Transverse colon (tissue), 4 donors: ENCODE results near the gene SCTR. TPM values are rescaled to one million over a fixed set of nuclear protein-coding genes. Genes with fewer than 3 reads are reported as not detected.

Experiments
- DNase-seq: peaks from one replicate; pipeline ENCODE4 v3.0.0-alpha.2; 2019
- H3K27ac ChIP-seq, 4 donors: fragments of 200-600 bp; sonication (generic); 2 replicates each; pipeline ENCODE4 v1.5.1; 2016 to 2018; ENCODE audit warnings: inconsistent platforms in 4 of 4
- H3K27me3 ChIP-seq: fragments of 200-600 bp; sonication (generic); 2 replicates; pipeline ENCODE4 v1.5.1; 2017; ENCODE audit warnings: inconsistent platforms
- H3K36me3 ChIP-seq, 4 donors: fragments of 200-600 bp; sonication (generic); 2 replicates each; pipeline ENCODE4 v1.5.1; 2017 to 2019; ENCODE audit warnings: inconsistent platforms in 4 of 4
- H3K4me1 ChIP-seq, 4 donors: fragments of 200-600 bp; sonication (generic); 2 replicates each; pipeline ENCODE4 v1.5.1; 2017 to 2020; ENCODE audit warnings: inconsistent platforms in 4 of 4
- H3K4me3 ChIP-seq, 4 donors: fragments of 200-600 bp; sonication (generic); 1 replicate in 1 of 4; 2 replicates in 3 of 4; pipeline versions ENCODE4 v1.5.1 to v1.6.1; 2017 to 2019; ENCODE audit warnings: inconsistent platforms in 4 of 4
- H3K9me3 ChIP-seq, 2 donors: fragments of 200-600 bp; sonication (generic); 2 replicates each; pipeline ENCODE4 v1.5.1; 2017 to 2019; ENCODE audit warnings: inconsistent platforms in 2 of 2
- EP300 ChIP-seq: sonication (generic); formaldehyde crosslinking; IDR thresholded peaks from one replicate; pipeline ENCODE4 v1.6.1; 2017; ENCODE audit warnings: antibody characterized with exemption, low read depth
- POLR2A ChIP-seq: fragments of 450-650 bp; IDR thresholded peaks from one replicate; pipeline ENCODE4 v1.6.1; 2016; ENCODE audit warnings: antibody characterized with exemption, mild to moderate bottlenecking, moderate library complexity
- POLR2AphosphoS5 ChIP-seq, 3 donors: sonication (generic); formaldehyde crosslinking; IDR thresholded peaks; one replicate each; pipeline ENCODE4 v1.6.1; 2016; ENCODE audit warnings: antibody characterized with exemption in 3 of 3
- WGBS, 2 donors: methylation state at CpG; one replicate each; pipeline ENCODE4 v1.1.5; 2018; ENCODE audit warnings: low coverage in 1 of 2; 5-methylcytosine and 5-hydroxymethylcytosine counted together
- in situ Hi-C, 4 donors: fragments of 200-750 bp; cut with MboI; loops; one replicate each; pipeline versions ENCODE4 v1.15.0 to v1.15.1; 2017; ENCODE audit warnings: low sequenced_read_pairs in 3 of 4, low pct_ligation_motif_present in 1 of 4, low pct_unique_long_range_greater_than_20kb in 1 of 4
- intact Hi-C: fragments of 100-400 bp; cut with DNase I; formaldehyde crosslinking; loops from one replicate; pipeline ENCODE4 v1.15.1; 2023; ENCODE audit warnings: low total_unique reads
- total RNA-seq, 4 donors: library from RNA; depleted of rRNA; stranded (reverse); fragments of >200 nt; gene quantifications; one replicate each; pipeline ENCODE4 v1.1.0, GENCODE V29; 2016
- TF ChIP-seq, protein P1 (sequence below), 5 experiments: fragments of 200-600 bp in 3 of 5; fragments of 450-650 bp in 2 of 5; sonication (generic) in 3 of 5; IDR thresholded peaks; 1 replicate in 2 of 5; 2 replicates in 3 of 5; pipeline ENCODE4 v1.5.1; 2016 to 2017; ENCODE audit warnings: antibody characterized with exemption in 5 of 5, inconsistent platforms in 3 of 5, mild to moderate bottlenecking in 2 of 5, moderate library complexity in 1 of 5

The SCTR gene
- total RNA-seq, 4 donors from 2014 or later = not detected

DNA sequence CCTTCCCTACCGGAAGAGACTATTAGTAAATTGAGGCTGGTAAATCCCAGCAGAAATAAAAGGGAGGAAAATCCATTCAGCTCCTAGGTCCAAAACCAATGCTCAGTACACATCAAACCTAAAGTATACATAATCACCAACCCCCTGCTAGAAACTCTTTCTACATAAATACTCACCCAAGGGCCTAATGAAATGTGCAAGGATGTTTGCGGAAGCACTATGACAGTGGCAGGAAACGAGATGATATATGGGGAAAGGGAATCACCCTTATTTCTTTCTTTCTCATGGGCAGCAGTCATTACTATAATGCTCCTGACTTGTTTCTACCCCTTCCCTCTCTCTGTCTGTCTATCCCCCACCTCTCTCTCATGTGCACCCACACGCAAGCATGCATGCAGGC is 1.3 kb upstream of the SCTR start:
- in situ Hi-C loops = no loop called here
- peaks cover 0 to 3% (median 0%) of the 10 kb centered on the region in 4 donors for H3K4me1 ChIP-seq
- DNase-seq = no peak
- H3K36me3 ChIP-seq = no peaks in the 10 kb centered on the region
- TF ChIP-seq EP300 (no peak), POLR2A (no peak), POLR2AphosphoS5 (IDR thresholded peaks at IDR 0.05) (no peak)
- TF ChIP-seq, protein P1, sequence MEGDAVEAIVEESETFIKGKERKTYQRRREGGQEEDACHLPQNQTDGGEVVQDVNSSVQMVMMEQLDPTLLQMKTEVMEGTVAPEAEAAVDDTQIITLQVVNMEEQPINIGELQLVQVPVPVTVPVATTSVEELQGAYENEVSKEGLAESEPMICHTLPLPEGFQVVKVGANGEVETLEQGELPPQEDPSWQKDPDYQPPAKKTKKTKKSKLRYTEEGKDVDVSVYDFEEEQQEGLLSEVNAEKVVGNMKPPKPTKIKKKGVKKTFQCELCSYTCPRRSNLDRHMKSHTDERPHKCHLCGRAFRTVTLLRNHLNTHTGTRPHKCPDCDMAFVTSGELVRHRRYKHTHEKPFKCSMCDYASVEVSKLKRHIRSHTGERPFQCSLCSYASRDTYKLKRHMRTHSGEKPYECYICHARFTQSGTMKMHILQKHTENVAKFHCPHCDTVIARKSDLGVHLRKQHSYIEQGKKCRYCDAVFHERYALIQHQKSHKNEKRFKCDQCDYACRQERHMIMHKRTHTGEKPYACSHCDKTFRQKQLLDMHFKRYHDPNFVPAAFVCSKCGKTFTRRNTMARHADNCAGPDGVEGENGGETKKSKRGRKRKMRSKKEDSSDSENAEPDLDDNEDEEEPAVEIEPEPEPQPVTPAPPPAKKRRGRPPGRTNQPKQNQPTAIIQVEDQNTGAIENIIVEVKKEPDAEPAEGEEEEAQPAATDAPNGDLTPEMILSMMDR (IDR thresholded peaks at IDR 0.05) = no peak
- H3K27ac ChIP-seq = no peak overlapping the region
- 62 to 66% methylated on average over 2 to 4 of the region's 4 CpGs for WGBS, 2 donors
- peaks cover 53% of the 10 kb centered on the region for H3K27me3 ChIP-seq
- intact Hi-C loops = no loop called here
- no peak overlapping the region for H3K4me3 ChIP-seq
- no peaks in the 10 kb centered on the region for H3K9me3 ChIP-seq

DNA sequence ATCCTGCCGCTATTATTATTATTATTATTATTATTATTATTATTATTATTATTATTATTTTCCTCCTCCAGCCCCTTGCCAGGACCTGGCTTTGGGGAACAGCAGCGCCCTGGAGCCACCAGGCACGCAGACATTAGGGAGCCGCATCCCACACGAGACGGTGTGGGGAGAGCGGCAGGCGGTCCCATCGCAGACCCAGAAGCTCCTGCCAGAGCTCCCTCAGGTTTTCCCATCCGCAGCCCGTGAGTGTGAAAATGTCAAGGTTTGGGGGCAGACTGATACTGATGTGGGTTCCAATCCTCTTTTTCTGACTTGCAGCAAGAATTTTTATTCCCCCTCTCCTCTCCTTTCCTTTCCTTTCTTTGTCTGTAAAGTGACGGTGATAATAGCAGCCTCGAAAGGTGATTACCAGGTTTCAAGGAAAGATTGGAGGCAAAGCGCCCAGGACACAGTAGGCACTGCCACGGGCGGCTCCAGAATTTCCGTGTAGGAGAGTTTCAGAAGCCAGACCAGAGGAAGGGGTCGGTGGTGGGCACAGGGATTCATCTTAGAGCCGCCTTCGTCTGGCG is 816 bp downstream of the SCTR start:
- no peak for DNase-seq
- in situ Hi-C loops = no loop called here
- Histone ChIP-seq H3K4me1 (peaks cover 0 to 3% (median 0%) of the 10 kb centered on the region in 4 donors), H3K4me3 (no peak overlapping the region), H3K27ac (no peak overlapping the region), H3K27me3 (peaks cover 47% of the 10 kb centered on the region), H3K9me3 (no peaks in the 10 kb centered on the region), H3K36me3 (no peaks in the 10 kb centered on the region)
- TF ChIP-seq POLR2AphosphoS5 (IDR thresholded peaks at IDR 0.05) (no peak), EP300 (no peak), POLR2A (no peak)
- TF ChIP-seq, protein P1 (IDR thresholded peaks at IDR 0.05) = no peak
- intact Hi-C loops = no loop called here
- whole genome bisulfite sequencing, 2 donors = 0 to 23% methylated on average over 1 to 21 of the region's 21 CpGs

DNA sequence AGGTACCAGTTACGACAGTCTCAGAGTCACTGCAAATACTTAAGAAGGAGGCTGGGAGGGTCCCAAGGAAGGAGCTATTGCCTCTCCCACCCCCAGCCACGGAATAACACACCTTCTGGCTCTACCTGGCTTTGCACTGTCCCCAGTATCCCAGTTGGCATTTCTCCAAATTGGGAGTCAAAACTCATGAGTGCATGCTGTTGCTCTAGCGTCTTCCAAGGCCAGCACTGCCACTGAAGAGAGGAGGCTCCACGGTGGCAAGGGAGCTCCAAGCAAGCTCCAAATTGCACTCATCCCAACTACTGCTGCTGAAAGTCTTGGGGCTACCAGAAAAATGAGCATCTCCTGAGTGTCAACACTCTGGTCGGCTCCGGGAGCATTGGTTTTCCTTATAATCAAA is 1.6 kb downstream of the SCTR start:
- TF ChIP-seq, protein P1 (IDR thresholded peaks at IDR 0.05) = no peak
- TF ChIP-seq POLR2A = no peak
- TF ChIP-seq POLR2AphosphoS5 (IDR thresholded peaks at IDR 0.05) = no peak
- TF ChIP-seq EP300 = no peak
- no peak overlapping the region for H3K27ac ChIP-seq
- WGBS, 2 donors = 35 to 60% methylated on average over 3 to 6 of the region's 6 CpGs
- in situ Hi-C loops = no loop called here
- H3K36me3 ChIP-seq = no peaks in the 10 kb centered on the region
- intact Hi-C loops = no loop called here
- peaks cover 45% of the 10 kb centered on the region for H3K27me3 ChIP-seq
- peaks cover 0 to 3% (median 0%) of the 10 kb centered on the region in 4 donors for H3K4me1 ChIP-seq
- no peak for DNase-seq
- H3K4me3 ChIP-seq = no peak overlapping the region
- no peaks in the 10 kb centered on the region for H3K9me3 ChIP-seq

DNA sequence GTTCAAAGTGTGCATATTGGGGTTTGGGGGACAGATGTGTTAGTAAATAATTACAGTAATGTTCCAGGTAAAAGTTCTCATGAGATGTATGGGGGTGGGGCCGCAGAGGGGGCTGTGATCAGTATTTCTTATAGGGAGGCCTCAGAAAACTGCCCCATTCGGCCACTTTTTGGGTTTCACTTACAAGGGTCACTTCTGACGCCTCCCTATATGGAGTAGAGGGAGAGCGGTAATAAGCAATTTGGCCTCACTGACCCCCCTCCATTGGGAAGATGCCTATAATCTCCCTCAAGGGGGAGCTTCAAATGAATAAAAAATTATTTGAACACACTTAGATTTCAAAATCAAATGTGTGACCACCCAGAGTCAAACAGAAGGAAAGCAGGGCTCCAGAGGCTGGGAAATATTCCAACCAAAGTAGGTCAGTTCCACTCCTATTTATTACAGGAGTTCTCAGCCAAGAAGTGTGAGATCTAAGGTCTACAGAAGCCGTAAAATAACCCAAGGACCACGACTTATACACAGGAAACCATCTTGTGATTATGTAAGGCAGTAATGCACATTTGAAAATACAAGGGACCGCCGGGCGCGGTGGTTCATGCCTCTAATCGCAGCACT is 2.7 kb downstream of the SCTR start:
- Histone ChIP-seq H3K9me3 (no peaks in the 10 kb centered on the region), H3K27ac (no peak overlapping the region), H3K4me3 (no peak overlapping the region), H3K36me3 (no peaks in the 10 kb centered on the region), H3K27me3 (peaks cover 45% of the 10 kb centered on the region), H3K4me1 (peaks cover 0 to 3% (median 0%) of the 10 kb centered on the region in 4 donors)
- DNase-seq = no peak
- intact Hi-C loops = no loop called here
- TF ChIP-seq POLR2AphosphoS5 (IDR thresholded peaks at IDR 0.05) (no peak), POLR2A (no peak), EP300 (no peak)
- TF ChIP-seq, protein P1 (IDR thresholded peaks at IDR 0.05) = no peak
- 53 to 70% methylated on average over 3 to 11 of the region's 11 CpGs for WGBS, 2 donors
- in situ Hi-C loops = no loop called here
